Aorta (tissue), 5 donors: ENCODE measurements around the gene ANKFN1. TPM values are rescaled to one million over a fixed set of nuclear protein-coding genes. Genes with fewer than 3 reads are reported as not detected.

Experiments used
- ATAC-seq: fragments of 200-7000 bp; cut with Tn5 transposase; one replicate; pipeline ENCODE4 v1.9.1; 2022; ENCODE audit warnings: moderate library complexity; ENCODE audit not compliant: low FRiP score
- DNase-seq, 2 donors: peaks; one replicate each; pipeline ENCODE4 v3.0.0-alpha.2; 2020
- H3K27ac ChIP-seq, 2 donors: one replicate each; pipeline ENCODE4 v1.5.1; 2013; ENCODE audit warnings: low read length in 2 of 2, mild to moderate bottlenecking in 2 of 2, moderate library complexity in 2 of 2, control low read depth in 1 of 2, inconsistent platforms in 1 of 2, low read depth in 1 of 2
- H3K27me3 ChIP-seq, 2 donors: one replicate each; pipeline ENCODE4 v1.6.1; 2013; ENCODE audit warnings: control low read depth in 1 of 2, low read length in 1 of 2, mild to moderate bottlenecking in 1 of 2, moderate library complexity in 1 of 2; ENCODE audit not compliant: insufficient read depth in 2 of 2, control insufficient read depth in 1 of 2
- H3K36me3 ChIP-seq, 2 donors: one replicate each; pipeline ENCODE4 v1.6.1; 2013; ENCODE audit warnings: control low read depth in 1 of 2, low read length in 1 of 2, mild to moderate bottlenecking in 1 of 2; ENCODE audit not compliant: insufficient read depth in 2 of 2, control insufficient read depth in 1 of 2
- H3K4me1 ChIP-seq, 2 donors: one replicate each; pipeline ENCODE4 v1.6.1; 2013; ENCODE audit warnings: low read length in 2 of 2, control low read depth in 1 of 2, mild to moderate bottlenecking in 1 of 2, moderate library complexity in 1 of 2; ENCODE audit not compliant: insufficient read depth in 2 of 2, control insufficient read depth in 1 of 2
- H3K4me3 ChIP-seq, 2 donors: one replicate each; pipeline ENCODE4 v1.5.1; 2013; ENCODE audit warnings: low read length in 2 of 2, control low read depth in 1 of 2, mild to moderate bottlenecking in 1 of 2
- H3K9me3 ChIP-seq: one replicate; pipeline ENCODE4 v1.6.1; 2013; ENCODE audit warnings: mild to moderate bottlenecking, low read length; ENCODE audit not compliant: control insufficient read depth
- WGBS, 2 donors: extraction: QIAGEN DNeasy Blood & Tissue Kit; methylation state at CpG; one replicate each; pipeline ENCODE4 v1.1.7; 2013; 5-methylcytosine and 5-hydroxymethylcytosine counted together
- intact Hi-C, 2 donors: fragments of 100-400 bp; cut with DNase I; formaldehyde crosslinking; loops; one replicate each; pipeline versions ENCODE4 v1.14.2 to v1.15.0; 2022
- polyA plus RNA-seq, 2 donors: library from polyadenylated mRNA; stranded (reverse); fragments of 200-250 nt; gene quantifications; one replicate each; pipeline ENCODE4 v1.2.3, GENCODE V29; 2013
- total RNA-seq, 2 donors: library from RNA; stranded (reverse); fragmentation: NEBNext Ultra II Directional; extraction: Animal tissue kit (Norgen Biotek cat#: 25700); gene quantifications; one replicate each; pipeline ENCODE4 v1.2.1, GENCODE V29; 2021
- donor health status: healthy with polysubstance abuse.
- donor health status: Bipolar disorder and iron deficiency.
- donor health status: DM: no; HTN: no; CAD: no.
- donor health status: DM: no; HTN: no; CAD: no.
- donor health status: DM: yes; HTN: yes; CAD: no.

Gene ANKFN1
- total and polyA plus RNA-seq, 4 donors = 0.15 to 0.99 (median 0.26) TPM; not detected in 1

DNA sequence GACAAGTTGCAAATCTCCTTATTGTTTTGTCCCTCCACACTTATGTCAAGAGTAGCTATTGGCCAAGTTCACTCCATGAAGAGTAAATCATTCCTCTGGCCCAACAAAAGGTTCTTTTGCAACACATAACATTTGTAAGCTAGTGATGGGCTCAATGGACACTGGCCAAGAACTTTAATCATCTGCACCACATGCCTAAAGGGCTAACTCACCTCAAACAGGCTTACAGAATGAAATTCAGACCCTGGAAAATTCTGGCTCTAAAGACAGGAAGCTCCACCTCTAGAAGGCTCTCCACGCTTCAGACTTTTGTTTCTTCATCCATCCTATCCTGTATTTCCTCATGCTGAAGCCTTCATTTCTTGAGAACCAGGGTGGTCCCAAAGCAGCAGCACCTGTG is 10.9 kb upstream of the ANKFN1 start:
- Histone ChIP-seq H3K36me3 (no peaks in the 10 kb centered on the region), H3K27me3 (no peaks in the 10 kb centered on the region), H3K27ac (no peak overlapping the region), H3K9me3 (no peaks in the 10 kb centered on the region), H3K4me1 (no peaks in the 10 kb centered on the region), H3K4me3 (no peak overlapping the region)
- WGBS, 2 donors = 67 to 79% methylated on average over 1 of the region's 1 CpG
- DNase-seq = no peak
- no peak for ATAC-seq
- intact Hi-C loops = no loop called here

DNA sequence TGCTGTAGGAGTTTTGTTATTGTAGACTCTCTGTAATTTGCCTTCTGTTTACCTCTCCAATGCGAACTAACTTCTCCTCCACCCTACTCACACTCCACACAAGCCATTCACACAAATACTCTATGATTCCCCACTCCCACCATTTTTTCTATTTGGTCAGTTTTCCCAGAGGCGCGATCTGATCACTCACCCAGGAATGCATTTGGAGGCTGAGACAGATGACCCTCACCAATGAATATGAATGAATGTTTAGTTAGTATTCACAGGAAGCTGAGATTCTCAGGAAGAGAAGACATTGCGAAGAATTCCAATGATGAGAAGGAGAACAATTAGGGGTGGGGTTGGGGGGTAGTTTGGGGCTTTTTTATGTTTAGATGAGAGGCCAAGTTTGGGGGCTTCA is 10.5 kb upstream of the ANKFN1 start:
- Histone ChIP-seq H3K27ac (no peak overlapping the region), H3K27me3 (no peaks in the 10 kb centered on the region), H3K4me1 (no peaks in the 10 kb centered on the region), H3K4me3 (no peak overlapping the region), H3K9me3 (no peaks in the 10 kb centered on the region), H3K36me3 (no peaks in the 10 kb centered on the region)
- ATAC-seq = no peak
- 86 to 91% methylated on average over 4 of the region's 4 CpGs for WGBS, 2 donors
- no peak for DNase-seq
- intact Hi-C loops = no loop called here

DNA sequence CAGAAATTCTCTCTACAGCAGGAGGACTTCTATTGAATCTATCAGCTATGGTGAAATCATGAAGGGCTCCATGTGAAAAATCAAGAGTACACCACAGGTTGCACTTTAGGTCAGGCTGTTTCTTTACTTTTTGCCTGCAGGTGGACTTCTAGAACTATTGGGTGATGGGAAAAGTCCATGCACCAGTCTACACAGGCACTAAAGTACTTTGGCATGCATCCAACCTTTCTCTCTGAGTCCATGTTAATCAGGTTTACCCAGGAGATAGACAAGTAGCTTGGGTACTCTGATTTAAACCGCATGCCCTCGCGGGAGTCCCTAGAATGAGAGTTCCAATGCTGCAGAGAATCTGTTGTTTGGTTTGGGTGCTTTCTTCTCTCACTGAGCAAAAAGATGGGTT is 9.1 kb upstream of the ANKFN1 start:
- ATAC-seq = no peak

DNA sequence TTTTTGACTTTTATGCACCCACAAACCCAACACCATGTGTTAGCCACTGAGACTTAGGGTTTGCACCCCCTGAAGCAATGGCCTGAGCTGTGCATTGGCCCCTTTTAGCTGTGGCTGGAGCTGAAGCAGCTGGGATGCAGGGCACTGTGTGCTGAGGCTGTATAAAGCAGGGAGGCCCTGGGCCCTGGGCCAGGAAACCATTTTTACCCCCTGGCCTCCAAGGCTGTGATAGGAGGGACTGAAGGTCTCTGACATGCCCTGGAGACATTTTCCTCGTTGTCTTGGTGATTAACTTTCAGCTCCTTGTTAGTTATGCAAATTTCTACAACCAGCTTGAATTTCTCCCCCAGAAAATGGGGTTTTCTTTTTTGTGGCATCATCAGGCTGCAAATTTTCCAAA is 6.7 kb upstream of the ANKFN1 start:
- no peaks in the 10 kb centered on the region for H3K9me3 ChIP-seq
- DNase-seq (no peak), ATAC-seq (no peak)
- 47 to 50% methylated on average over 1 of the region's 1 CpG for WGBS, 2 donors
- H3K4me3 ChIP-seq = no peak overlapping the region
- H3K27ac ChIP-seq = no peak overlapping the region
- no peaks in the 10 kb centered on the region for H3K4me1 ChIP-seq
- peaks cover 0 to 2% of the 10 kb centered on the region in 2 donors for H3K27me3 ChIP-seq
- intact Hi-C loops = no loop called here
- H3K36me3 ChIP-seq = no peaks in the 10 kb centered on the region

More for the DNA sequence above, 9.1 kb upstream of the ANKFN1 start:
- Histone ChIP-seq H3K27ac (no peak overlapping the region), H3K4me3 (no peak overlapping the region), H3K4me1 (no peaks in the 10 kb centered on the region), H3K36me3 (no peaks in the 10 kb centered on the region), H3K9me3 (no peaks in the 10 kb centered on the region), H3K27me3 (peaks cover 0 to 2% of the 10 kb centered on the region in 2 donors)
- DNase-seq = no peak
- WGBS, 2 donors = 64 to 70% methylated on average over 3 of the region's 3 CpGs
- intact Hi-C loops = no loop called here

DNA sequence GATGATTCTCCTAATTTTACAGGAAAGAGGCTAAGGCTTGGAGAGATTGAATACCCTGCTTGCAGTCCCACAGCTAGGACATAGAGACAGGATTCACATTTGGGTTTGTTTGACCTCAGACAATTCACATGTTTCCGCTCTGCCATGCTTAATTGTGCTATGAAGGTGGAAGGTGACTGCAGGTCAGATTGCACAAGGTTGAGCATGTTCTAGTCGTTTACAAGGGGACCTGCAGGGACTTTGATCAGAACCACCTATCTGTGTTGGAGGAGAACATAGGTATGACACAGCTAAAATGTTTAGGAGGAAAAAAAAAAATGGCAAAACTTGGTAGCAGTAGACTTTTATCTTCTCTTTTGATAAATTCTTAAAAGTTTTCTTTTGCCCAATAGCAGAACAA is 4.9 kb upstream of the ANKFN1 start:
- DNase-seq (no peak), ATAC-seq (no peak)
- Histone ChIP-seq H3K27me3 (peaks cover 0 to 2% of the 10 kb centered on the region in 2 donors), H3K27ac (no peak overlapping the region), H3K4me1 (no peaks in the 10 kb centered on the region), H3K4me3 (no peak overlapping the region), H3K9me3 (no peaks in the 10 kb centered on the region), H3K36me3 (no peaks in the 10 kb centered on the region)
- intact Hi-C loops = no loop called here
- WGBS, 2 donors = 67 to 71% methylated on average over 2 of the region's 2 CpGs

DNA sequence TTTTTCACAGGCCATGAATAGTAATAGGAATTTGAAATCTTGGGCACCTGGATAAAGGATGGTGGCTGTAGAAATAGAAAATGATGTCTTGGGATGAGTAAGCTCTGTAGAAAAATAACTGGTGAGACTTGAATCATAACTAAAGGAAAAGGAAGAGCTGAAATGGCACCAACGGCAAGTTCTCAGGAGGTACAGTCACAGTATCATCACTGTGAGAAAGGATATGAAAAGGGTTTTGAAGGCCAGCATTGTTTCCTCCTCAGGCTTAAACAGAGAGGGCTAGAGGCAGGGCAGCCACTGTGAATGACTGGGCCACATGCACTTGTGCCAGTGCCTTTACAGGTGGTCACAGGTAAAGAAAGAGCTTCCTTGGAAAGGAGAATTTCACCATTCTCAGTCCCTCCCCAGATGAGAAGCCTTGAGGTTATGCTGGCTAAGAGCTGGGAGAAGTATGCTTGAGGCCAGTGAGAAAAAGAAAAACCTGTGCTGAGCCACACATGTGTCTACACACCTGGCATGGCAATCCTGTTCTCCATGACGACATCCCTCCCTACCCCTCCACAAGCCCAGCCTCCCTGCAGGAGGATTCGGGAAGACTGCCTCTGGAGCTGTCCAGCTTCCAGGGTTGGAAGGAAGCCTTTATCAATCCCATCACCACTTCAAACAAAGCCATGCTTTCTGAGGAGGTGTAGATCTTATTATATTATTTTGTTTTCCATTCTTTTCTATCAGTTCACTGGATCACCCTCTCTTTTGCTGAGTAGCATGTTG is 3.8 kb upstream of the ANKFN1 start:
- WGBS, 2 donors = 49 to 54% methylated on average over 3 of the region's 3 CpGs
- DNase-seq (no peak), ATAC-seq (no peak)
- H3K36me3 ChIP-seq = no peaks in the 10 kb centered on the region
- H3K27ac ChIP-seq = no peak overlapping the region
- peaks cover 0 to 2% of the 10 kb centered on the region in 2 donors for H3K27me3 ChIP-seq
- no peaks in the 10 kb centered on the region for H3K4me1 ChIP-seq
- intact Hi-C loops = no loop called here
- no peak overlapping the region for H3K4me3 ChIP-seq
- no peaks in the 10 kb centered on the region for H3K9me3 ChIP-seq

DNA sequence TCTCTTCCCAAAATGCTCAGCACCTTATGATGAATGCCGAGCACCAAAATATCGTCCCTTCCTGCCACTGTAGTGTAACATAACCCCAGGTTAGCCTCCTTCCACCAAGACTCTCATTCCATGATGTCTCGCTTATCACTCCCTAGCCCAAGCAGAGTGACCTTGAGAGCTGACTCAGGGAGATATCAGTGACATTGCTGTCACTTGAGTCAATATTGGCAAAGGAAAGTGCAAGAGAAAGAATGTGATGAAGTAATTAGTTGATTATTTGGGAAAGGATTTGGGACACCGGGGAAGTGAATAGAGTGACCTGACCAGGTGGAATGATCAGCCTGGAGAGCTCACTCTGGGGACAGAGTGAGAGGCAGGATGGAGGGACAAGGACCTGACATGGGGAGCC is 2.6 kb upstream of the ANKFN1 start:
- peaks cover 0 to 2% of the 10 kb centered on the region in 2 donors for H3K27me3 ChIP-seq
- WGBS, 2 donors = 82 to 83% methylated on average over 4 of the region's 4 CpGs

DNA sequence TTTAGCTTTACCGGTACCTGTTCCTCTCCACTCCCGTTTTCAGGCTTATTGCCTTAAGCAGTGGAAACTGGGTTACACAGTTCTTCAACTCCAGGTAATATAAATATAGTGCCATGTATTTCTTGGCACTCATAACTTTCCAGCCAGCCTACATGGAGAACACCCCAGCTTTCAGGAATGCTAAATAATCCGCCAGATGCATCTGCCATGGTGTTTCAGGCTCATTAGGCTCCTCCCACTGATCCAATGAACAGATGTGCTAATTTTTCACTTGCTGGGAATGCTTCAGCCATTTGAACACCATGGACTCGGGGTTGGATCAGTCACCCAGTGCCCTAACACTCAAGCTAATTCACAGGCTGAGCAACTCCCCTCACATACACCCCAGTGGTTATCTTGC is 4.6 kb downstream of the ANKFN1 start:
- Histone ChIP-seq H3K36me3 (no peaks in the 10 kb centered on the region), H3K9me3 (no peaks in the 10 kb centered on the region), H3K27me3 (peaks cover 0 to 2% of the 10 kb centered on the region in 2 donors), H3K4me1 (no peaks in the 10 kb centered on the region), H3K27ac (no peak overlapping the region), H3K4me3 (no peak overlapping the region)
- ATAC-seq (no peak), DNase-seq (no peak)
- 67 to 74% methylated on average over 4 of the region's 4 CpGs for WGBS, 2 donors
- intact Hi-C loops = no loop called here

More for the DNA sequence above, 2.6 kb upstream of the ANKFN1 start:
- H3K27ac ChIP-seq = no peak overlapping the region
- ATAC-seq (no peak), DNase-seq (no peak)
- H3K4me1 ChIP-seq = no peaks in the 10 kb centered on the region
- no peaks in the 10 kb centered on the region for H3K9me3 ChIP-seq
- no peak overlapping the region for H3K4me3 ChIP-seq
- no peaks in the 10 kb centered on the region for H3K36me3 ChIP-seq
- intact Hi-C loops = no loop called here

DNA sequence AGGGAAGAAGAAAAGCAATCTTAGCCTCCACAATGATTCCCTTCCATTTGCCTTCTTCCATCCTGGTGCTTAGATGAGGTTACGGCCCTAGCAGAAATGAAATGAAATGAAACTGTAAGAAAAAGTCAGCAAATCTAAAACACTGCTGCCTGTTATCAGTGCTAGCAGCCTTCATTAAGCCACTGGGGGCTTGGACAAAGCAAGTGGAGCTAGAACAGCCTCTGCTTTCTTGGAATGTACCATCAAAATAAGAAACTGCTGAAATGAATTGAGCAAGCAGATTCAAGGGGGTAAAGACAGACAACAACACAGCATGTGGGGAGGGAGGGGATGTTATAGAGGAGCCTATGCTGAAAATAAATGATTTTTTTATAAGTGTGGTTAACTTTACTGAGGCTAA is 5.1 kb downstream of the ANKFN1 start:
- no peak overlapping the region for H3K4me3 ChIP-seq
- intact Hi-C loops = no loop called here
- H3K27ac ChIP-seq = no peak overlapping the region
- H3K4me1 ChIP-seq = no peaks in the 10 kb centered on the region
- no peaks in the 10 kb centered on the region for H3K9me3 ChIP-seq
- DNase-seq = no peak
- no peak for ATAC-seq
- peaks cover 0 to 2% of the 10 kb centered on the region in 2 donors for H3K27me3 ChIP-seq
- 86 to 87% methylated on average over 1 of the region's 1 CpG for WGBS, 2 donors
- H3K36me3 ChIP-seq = no peaks in the 10 kb centered on the region
